Stimulated activated CD4-positive, alpha-beta T cell treated with anti-CD3 and anti-CD28 coated beads, Interleukin-2, amount 100 ng/mL, for 24 hours (primary cell): ENCODE data around the gene ZAP70.
"Not testable (repeated sequence)": the region's sequence is repeated elsewhere in the genome, so short reads cannot be mapped to it uniquely, and the experiment has no call there.

Experiments used
- DNase-seq, 2 donors: peaks; one replicate each; pipeline ENCODE4 v3.0.0-alpha.2; 2020

ZAP70 gene

GRCh38 chr2:97713296-97714083 is at the start of gene ZAP70:
TSS of gene ZAP70 (plus strand) at chr2:97713576. CDS start at chr2:97724037, 10,461 bp downstream.
- peak; percentile 63 to 65 for DNase-seq

DNA sequence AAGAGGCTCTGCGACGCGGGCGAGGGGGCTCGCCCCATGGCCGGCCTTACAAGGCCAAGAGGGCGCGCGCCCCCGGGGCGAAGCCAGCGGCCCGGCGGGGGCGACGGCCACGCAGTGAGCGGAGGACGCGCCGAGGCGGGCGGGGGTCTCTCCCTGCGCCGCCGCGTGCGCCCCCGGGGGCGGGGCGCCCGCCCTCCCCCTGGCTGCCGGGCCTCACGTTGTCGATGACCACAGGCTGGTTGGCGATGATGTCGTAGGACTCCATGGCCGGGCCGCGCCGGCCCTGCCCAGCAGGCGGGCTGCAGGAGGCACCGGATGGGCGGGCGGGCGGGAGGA is 49.8 kb upstream of the ZAP70 start:
- no peak for DNase-seq

DNA sequence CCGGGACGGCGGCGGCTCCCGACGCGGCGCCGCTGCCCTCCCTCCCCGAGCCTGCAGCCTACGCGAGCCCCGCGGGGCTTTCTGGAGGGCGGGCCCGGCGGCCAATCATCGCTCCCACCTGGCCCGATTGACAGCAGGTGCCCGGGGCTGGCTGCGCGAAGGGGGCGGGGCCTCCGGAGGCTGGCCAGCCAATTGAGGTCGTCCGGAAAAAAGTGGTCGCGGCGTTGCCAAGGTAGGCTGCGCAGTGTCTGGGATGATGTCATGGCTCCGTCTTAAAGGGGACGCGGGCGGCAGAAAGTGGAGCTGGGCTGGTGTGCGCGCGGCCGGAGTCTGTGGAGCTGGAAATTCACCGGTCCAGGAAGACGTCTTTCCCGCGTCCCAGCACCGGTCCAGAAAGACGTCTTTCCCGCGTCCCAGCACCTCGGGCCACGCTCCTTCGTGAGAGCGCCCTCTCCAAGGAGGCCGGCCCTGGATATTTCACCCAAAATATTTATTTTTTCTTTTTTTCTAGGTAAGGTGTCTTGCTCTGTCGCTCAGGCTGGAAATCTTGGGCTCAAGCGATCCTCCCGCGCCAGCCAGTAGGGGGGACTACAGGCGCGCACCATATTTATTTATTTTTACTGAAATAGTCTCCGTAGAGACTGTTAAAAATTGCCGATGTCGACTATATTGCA is 49.3 kb upstream of the ZAP70 start, which contains the start of gene ACTR1B:
TSS of gene ACTR1B (minus strand) at position 83 of the 674 bp plus-strand sequence. CDS start 154 bp downstream, outside the sequence.
- DNase-seq = peak; percentile 97

- DNase-seq = no peak
Observed at GRCh38 chr2:97664636-97664970, 48.8 kb upstream of the ZAP70 start.

DNA sequence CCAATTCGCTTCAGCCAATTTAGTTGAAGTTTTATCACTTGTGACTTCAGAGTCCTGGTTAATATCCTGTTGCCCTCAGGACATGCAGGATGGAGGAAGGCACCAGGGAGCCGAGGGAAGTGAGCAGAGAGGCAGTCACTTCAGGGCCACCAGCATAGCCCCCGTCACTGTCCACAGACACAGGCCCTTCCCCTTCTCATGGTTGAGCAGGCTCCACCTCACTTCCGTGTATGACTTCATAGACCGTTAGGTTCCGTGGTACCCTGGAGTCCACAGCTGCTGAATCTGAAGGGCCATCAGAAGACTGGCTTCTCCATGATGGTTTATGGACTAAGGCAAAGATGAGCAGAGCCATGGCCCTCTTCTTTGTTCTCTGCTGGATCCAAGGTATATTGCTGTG is 43.9 kb upstream of the ZAP70 start, which contains the start of gene C2orf92:
TSS of gene C2orf92 (plus strand) at position 266 of the 400 bp plus-strand sequence. CDS start at position 342, 76 bp downstream.
- DNase-seq = no peak

DNA sequence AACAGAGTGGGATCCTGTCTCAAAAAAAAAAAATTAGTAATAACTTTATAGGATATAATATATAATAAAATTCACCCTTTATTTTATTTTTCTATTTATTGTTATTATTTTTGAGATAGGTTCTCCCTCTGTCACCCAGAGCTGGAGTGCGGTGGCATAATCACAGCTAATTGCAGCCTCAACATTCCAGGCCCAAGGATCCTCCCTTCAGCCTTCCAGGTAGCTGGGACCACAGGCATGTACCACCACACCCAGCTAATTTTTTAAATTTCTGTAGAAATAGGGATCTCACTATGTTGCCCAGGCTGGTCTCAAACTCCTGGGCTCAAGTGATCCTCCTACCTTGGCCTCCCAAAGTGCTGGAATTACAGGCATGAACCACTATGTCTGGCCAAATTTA is 42.9 kb upstream of the ZAP70 start:
- no peak for DNase-seq

DNA sequence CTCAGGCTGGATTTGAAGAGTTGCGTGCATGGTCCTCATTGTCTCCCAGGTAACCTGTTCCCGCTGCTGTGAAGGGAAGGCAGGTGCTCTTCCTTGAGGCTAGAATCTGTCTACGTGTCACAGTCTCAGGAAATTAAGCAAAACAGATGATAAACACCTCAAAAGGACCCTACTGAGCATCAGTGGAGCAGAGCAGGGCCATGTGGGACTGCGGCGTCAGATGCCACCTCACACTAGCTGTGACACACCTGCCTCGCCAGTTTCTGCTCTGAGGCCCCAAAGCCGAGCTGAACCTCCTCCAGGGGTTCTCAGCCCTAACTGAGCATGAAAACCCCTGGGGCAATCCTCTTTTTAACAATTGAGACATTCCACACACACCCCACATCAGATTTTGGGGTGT is 41.9 kb upstream of the ZAP70 start:
- no peak for DNase-seq

DNA sequence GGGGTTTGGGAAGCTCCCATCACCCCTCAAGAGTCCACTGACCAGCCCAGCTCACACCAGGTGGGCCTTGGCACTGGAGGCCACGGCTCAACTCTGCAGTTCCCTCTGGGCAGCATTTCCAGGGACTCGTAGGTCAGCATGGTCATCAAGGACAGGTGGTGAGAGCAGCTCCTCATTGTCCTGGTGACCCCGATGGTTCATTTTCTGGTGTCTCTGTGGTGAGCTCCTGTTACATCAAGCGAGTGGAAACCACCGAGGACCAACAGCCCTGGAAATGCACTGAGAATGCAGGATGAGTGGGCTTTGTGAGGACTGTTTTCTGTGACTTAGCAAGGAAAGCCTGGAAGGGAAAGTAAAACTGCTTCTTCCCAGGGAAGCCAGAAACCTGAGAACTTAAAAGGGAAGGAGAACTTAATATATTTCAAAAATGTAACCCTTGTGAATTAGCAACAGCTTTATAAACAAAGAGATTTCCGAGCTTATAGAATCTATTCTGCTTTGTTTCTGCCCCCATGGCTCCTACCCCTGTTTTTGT is 40.7 kb upstream of the ZAP70 start:
- DNase-seq = not testable (repeated sequence)

GRCh38 chr2:97673182-97673914 is 40.0 kb upstream of the ZAP70 start:
- DNase-seq = peak in 1 of 2 donors; percentile 26

- peak in 1 of 2 donors; percentile 44 for DNase-seq
Observed at GRCh38 chr2:97673915-97674283, 39.5 kb upstream of the ZAP70 start.

- no peak for DNase-seq
Observed at GRCh38 chr2:97675430-97676113, 37.8 kb upstream of the ZAP70 start.

GRCh38 chr2:97676620-97677019 is 36.8 kb upstream of the ZAP70 start:
- DNase-seq = no peak

GRCh38 chr2:97677480-97677879 is 35.9 kb upstream of the ZAP70 start:
- no peak for DNase-seq

DNA sequence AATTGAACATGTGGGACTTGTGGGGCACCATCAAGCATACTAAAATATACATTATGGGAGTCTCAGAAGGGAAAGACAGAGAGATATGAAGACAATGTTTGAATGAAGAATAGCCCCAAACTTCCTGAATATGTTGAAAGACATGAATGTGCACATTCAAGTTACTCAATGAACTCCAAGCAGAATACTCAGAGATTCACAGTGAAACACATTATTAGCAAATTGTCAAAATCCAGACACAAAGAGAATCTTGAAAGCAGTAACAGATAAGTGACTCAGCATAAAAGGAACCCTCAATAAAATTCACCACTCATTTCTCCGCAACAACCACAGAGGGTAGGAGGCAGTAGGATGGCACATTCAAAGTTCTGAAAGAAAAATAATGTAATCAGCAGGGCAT is 35.1 kb upstream of the ZAP70 start:
- DNase-seq = no peak

DNA sequence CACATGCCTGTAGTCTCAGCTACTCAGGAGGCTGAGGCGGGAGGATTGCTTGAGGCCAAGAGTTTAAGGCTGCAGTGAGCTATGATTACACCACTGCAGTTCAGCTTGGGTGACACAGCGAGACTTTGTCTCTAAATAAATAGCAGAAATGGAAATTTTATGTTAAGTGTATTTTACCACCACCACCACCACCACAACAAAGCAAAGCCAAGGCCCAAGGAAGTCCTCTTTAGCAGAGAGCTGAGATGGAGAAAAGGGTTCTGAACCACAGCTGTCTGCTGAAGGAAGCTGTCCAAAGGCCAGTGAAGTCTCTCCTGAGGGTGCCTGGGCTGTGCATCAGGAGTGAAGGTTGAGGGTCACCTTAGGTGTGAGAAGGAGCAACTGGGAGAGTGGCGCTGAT is 26.1 kb upstream of the ZAP70 start:
- DNase-seq = not testable (repeated sequence)

DNA sequence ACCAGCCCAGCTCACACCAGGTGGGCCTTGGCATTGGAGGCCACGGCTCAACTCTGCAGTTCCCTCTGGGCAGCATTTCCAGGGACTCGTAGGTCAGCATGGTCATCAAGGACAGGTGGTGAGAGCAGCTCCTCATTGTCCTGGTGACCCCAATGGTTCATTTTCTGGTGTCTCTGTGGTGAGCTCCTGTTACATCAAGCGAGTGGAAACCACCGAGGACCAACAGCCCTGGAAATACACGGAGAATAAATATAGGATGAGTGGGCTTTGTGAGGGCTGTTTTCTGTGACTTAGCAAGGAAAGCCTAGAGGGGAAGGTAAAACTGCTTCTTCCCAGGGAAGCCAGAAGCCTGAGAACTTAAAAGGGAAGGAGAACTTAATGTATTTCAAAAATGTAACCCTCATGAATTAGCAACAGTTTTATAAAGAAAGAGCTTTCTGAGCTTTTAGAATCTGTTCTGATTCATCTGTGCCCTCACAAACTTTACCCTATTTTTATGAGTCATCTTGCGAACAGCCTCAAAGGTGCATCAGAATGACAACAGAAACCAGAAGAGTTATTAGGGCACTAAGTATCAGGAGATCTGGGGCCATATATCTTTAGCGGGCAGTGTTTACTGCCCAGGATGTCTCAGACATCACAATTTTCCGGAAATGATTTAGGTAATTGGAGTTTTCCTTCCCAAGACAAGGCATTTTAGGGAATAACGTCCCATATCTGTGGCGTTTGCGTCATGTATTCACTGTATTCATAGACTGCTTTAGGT is 25.1 kb upstream of the ZAP70 start:
- DNase-seq = no peak

DNA sequence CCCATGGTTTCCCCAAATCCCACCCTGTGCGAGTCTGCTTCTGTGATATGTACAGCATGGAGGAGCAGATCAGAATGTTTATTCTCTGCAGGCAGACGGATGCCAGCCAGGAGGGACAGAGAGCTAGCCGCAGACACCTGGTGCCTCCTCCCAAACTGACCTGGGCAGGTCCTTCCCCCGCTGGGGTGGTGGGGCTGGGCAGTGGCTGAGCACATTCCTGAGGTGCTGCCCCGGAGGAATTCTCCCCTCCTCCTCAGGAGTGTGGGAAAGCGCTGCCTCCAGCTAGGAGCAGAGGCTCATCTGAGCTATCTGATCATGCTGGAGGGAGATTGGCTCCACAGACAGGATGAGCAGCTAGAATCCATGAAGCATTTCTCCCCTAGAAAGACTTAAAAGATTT is 22.2 kb upstream of the ZAP70 start:
- DNase-seq = no peak

DNA sequence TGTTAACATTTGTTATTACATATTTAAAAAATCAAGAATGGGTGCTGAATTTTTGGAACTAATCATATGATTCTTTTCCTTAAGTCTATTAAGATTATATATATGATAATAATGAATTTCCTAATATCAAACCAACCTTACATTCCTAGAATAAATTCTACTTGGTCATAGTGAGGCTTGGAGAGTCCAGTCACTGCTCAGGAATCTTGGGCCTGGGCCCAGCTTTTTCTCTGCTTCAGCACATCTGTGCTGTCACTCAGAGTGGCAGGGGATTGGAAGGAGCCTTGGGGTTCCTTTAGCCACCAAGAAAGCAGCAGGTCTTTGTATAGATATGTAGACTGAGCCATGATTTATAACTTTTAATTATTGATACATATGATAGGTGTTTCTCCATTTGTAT is 19.9 kb upstream of the ZAP70 start:
- no peak for DNase-seq

GRCh38 chr2:97695744-97696143 is 17.6 kb upstream of the ZAP70 start:
- no peak for DNase-seq

DNA sequence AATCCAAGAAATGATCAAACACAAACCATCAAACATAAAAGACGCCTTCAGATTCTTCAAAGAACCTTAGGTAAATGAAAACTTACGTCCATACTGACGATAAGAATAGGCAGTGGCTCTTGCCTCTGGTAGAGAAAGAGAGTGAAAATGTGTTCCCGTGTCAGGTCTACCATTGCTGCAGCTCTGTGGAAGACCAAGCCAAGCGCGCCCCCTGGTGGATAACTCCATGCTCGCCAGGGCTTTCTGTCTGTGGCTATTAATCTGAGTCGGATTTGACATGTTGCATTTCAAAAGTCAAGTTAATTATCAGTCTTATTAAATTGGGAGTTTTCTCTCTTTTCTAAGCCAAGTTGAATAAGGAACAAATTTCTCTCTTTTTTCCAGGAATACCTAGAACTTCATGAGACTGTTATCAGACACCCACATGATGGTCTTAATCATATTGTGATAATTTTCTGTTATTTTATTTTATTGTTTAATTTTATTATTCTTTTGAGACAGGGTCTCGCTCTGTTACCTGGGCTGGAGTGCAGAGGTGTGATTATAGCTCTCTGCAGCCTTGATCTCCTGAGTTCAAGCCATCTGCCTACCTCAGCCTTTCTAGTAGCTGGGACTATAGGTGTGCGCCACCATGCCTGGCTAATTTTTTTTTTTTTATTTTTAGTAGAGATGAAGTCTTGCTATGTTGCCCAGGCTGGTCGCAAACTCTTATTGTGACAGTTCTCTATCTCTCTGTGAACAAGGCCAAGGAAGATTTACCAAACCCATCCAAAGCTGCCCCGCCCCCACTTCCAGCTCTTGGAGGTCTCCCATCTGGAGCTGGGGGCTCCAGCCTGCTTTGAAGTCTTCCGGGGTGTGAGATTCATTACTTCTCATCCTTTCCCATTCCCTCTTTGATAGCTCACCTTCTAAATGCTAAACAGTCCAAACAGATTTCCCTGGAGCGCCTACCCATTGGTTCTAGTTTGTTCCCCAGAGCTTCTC is 15.8 kb upstream of the ZAP70 start:
- DNase-seq = peak; percentile 97 to 98

- no peak for DNase-seq
Observed at GRCh38 chr2:97698530-97698929, 14.8 kb upstream of the ZAP70 start.
